ENCODE data around the gene EFS.
"Not testable (repeated sequence)": the region's sequence is repeated elsewhere in the genome, so short reads cannot be mapped to it uniquely, and the experiment has no call there.

EFS gene

GRCh38 chr14:23365036-23365731 is at the start of gene EFS:
TSS of gene EFS (minus strand) at chr14:23365172. CDS start at chr14:23365025, 147 bp downstream.
- DNase-seq (ENCODE audit: low read depth), result no peak

- DNase-seq (ENCODE audit: low read depth), result no peak
Measured at GRCh38 chr14:23414254-23414653, 49.3 kb upstream of the EFS start.

- DNase-seq (ENCODE audit: low read depth), result no peak
Measured at GRCh38 chr14:23413681-23414080, 48.7 kb upstream of the EFS start.

- DNase-seq (ENCODE audit: low read depth), result no peak
Measured at GRCh38 chr14:23411563-23412525, 46.9 kb upstream of the EFS start.

- no peak for DNase-seq (ENCODE audit: low read depth)
Measured at GRCh38 chr14:23409966-23410635, 45.1 kb upstream of the EFS start.

- DNase-seq (ENCODE audit: low read depth), result no peak
Measured at GRCh38 chr14:23409475-23409874, 44.5 kb upstream of the EFS start.

GRCh38 chr14:23408307-23408630 is 43.3 kb upstream of the EFS start:
- no peak for DNase-seq (ENCODE audit: low read depth)

- no peak for DNase-seq (ENCODE audit: low read depth)
Measured at GRCh38 chr14:23407516-23408306, 42.7 kb upstream of the EFS start, which contains the start of gene MYH6. TSS of gene MYH6 (minus strand) at chr14:23408273. CDS start at chr14:23407223, 1,050 bp downstream.

GRCh38 chr14:23406725-23407355 is 41.9 kb upstream of the EFS start:
- DNase-seq (ENCODE audit: low read depth), result no peak

GRCh38 chr14:23406244-23406643 is 41.3 kb upstream of the EFS start:
- DNase-seq (ENCODE audit: low read depth), result no peak

- no peak for DNase-seq (ENCODE audit: low read depth)
Measured at GRCh38 chr14:23405516-23406025, 40.6 kb upstream of the EFS start.

- DNase-seq (ENCODE audit: low read depth), result no peak
Measured at GRCh38 chr14:23405096-23405495, 40.1 kb upstream of the EFS start.

- no peak for DNase-seq (ENCODE audit: low read depth)
Measured at GRCh38 chr14:23404331-23404900, 39.4 kb upstream of the EFS start.

- DNase-seq (ENCODE audit: low read depth), result no peak
Measured at GRCh38 chr14:23403908-23404307, 38.9 kb upstream of the EFS start.

- DNase-seq (ENCODE audit: low read depth), result no peak
Measured at GRCh38 chr14:23403139-23403438, 38.1 kb upstream of the EFS start.

GRCh38 chr14:23402296-23403138 is 37.5 kb upstream of the EFS start:
- no peak for DNase-seq (ENCODE audit: low read depth)

GRCh38 chr14:23401291-23401690 is 36.3 kb upstream of the EFS start:
- DNase-seq (ENCODE audit: low read depth), result no peak

GRCh38 chr14:23400496-23401149 is 35.7 kb upstream of the EFS start:
- not testable (repeated sequence) for DNase-seq (ENCODE audit: low read depth)

- no peak for DNase-seq (ENCODE audit: low read depth)
Measured at GRCh38 chr14:23399591-23399990, 34.6 kb upstream of the EFS start.

Measured in activated T-cell treated with anti-CD3 and anti-CD28 coated beads for 24 hours (primary cell).